ENCODE data around the gene SLC25A40. TPM values are rescaled to one million over a fixed set of nuclear protein-coding genes. Genes with fewer than 3 reads are reported as not detected.

The SLC25A40 gene
- total RNA-seq, 2 donors from 2014 or later: 13.8 to 20.2 TPM

DNA sequence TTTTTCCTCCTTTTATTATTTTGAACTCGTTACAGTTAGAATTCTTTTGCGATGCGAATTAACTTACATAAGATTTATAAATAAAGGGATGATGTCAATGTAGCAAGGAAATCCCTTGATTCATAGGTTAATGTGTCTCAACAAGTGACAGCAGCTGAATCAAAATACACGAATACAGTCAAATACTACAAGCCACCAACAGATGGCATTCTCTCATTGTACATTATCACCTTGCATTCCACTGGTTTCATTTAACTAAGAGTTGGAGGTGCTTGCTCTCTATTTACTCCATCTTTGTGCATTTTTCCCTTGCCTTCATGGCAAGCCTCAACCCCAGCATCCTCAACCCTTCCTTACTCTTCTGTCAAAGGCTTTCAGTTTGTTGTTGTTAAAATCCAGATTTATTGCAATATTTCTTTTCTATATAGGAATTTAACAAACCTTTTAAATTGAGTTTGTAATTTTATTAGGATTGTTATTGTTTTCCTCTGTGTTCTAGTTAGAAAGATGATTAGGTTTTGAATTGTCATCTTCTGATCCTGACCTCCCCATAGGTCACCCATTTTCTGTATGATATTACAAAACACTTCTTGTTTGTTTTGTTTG lies 78.3 kb downstream of the SLC25A40 start:
- H3K9me3 ChIP-seq (ENCODE audit: control insufficient read depth, low read length, poor library complexity, severe bottlenecking): no peaks in the 10 kb centered on the region
- H3K36me3 Mint-ChIP-seq (ENCODE audit: low read depth): no peaks in the 10 kb centered on the region
- H3K27ac Mint-ChIP-seq: no peak overlapping the region
- DNase-seq (no peak), ATAC-seq (peak; percentile 66)
- H3K4me1 Mint-ChIP-seq: peaks cover 2% of the 10 kb centered on the region
- H3K27me3 Mint-ChIP-seq: peaks cover 29% of the 10 kb centered on the region
- H3K4me3 Mint-ChIP-seq: no peak overlapping the region

DNA sequence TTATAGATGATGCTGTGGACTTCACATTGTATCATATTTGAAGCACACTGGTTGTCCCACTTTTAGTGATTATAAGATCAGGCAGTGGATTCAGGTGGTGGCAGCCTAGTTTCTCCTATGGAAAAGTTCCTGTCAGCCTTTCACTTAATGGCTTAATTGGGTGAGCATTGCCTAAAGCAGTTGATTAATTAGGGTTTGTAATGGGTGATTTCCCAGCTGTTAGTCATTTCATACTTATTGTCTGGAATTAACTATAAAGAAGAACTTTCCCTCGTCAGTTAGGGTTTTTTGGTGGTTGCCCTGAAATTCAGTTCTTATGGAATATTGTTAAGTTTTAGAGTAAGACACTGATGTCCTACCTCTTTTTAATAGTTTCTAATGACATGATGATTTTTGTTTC lies 78.8 kb downstream of the SLC25A40 start:
- peaks cover 34% of the 10 kb centered on the region for H3K27me3 Mint-ChIP-seq
- no peaks in the 10 kb centered on the region for H3K9me3 ChIP-seq (ENCODE audit: control insufficient read depth, low read length, poor library complexity, severe bottlenecking)
- H3K27ac Mint-ChIP-seq: no peak overlapping the region
- no peak overlapping the region for H3K4me3 Mint-ChIP-seq
- peaks cover 2% of the 10 kb centered on the region for H3K4me1 Mint-ChIP-seq
- ATAC-seq (no peak), DNase-seq (no peak)
- no peaks in the 10 kb centered on the region for H3K36me3 Mint-ChIP-seq (ENCODE audit: low read depth)

DNA sequence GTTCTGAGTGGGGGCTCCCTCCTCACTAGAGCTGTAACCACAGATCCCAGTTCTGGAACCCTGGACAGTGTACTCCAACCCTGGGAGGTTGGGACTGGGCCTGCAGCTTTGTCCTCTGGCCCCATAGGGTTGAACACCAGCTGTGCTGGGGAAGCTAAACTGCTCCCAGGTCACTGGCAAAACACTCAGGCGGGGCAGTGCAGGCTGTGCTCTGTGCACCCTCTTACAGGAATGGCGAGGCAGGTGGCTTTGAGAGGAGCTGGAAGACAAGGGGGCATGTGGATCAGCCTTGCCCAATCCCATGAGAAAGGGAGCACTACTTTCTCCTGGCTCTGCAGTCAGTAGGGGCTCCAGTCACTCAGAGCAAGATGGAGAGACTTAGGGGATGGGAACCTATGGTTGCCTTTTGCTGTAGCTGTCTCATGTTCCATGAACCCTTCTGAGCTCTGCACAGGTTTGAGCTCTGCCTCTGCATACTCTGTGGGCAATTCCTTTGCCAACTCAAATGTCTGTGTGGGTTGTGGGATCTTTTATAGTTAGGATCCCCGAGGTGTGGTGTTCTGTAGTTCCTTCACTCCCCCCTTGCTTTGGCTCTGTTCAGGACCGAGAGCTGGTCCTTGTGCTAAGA lies 90.7 kb downstream of the SLC25A40 start:
- Mint-ChIP-seq H3K36me3 (ENCODE audit: low read depth) (peaks cover 2% of the 10 kb centered on the region), H3K4me1 (peaks cover 2% of the 10 kb centered on the region), H3K27ac (no peak overlapping the region), H3K27me3 (peaks cover 11% of the 10 kb centered on the region), H3K4me3 (no peak overlapping the region)
- H3K9me3 ChIP-seq (ENCODE audit: control insufficient read depth, low read length, poor library complexity, severe bottlenecking): no peaks in the 10 kb centered on the region
- DNase-seq (no peak), ATAC-seq (no peak)

DNA sequence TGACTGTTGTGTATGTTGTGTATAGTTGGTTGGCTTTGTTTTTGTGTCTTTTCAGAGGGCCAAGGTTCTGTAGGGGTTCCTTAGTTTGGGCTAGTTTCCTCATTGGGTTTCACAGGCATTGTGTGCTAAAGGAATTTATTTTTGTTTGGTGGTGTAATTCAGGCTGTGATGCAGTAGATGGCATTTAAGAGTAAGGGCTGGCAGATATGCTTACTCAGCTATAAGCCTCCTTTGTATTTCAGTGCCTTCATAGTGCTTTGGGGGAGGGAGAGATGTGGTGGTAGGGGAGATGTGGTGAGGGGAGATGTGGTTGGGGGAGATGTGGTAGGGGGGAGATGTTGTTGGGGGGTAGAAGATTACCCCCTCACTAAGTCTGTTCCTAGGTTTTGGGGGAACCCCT lies 91.7 kb downstream of the SLC25A40 start:
- no peak for DNase-seq
- ATAC-seq: no peak
- H3K4me3 Mint-ChIP-seq: no peak overlapping the region
- H3K9me3 ChIP-seq (ENCODE audit: control insufficient read depth, low read length, poor library complexity, severe bottlenecking): no peaks in the 10 kb centered on the region
- H3K27me3 Mint-ChIP-seq: peaks cover 10% of the 10 kb centered on the region
- H3K4me1 Mint-ChIP-seq: peaks cover 2% of the 10 kb centered on the region
- H3K27ac Mint-ChIP-seq: no peak overlapping the region
- H3K36me3 Mint-ChIP-seq (ENCODE audit: low read depth): peaks cover 5% of the 10 kb centered on the region

Other genes starting within 250 kb of the SLC25A40 start
- under 1 TPM; 0.26 to 0.37 TPM for gene RUNDC3B, start 248.0 kb downstream of the SLC25A40 start, total RNA-seq
- gene DBF4, start 133 bp upstream of the SLC25A40 start, total RNA-seq: 10 to 100 TPM; 40.8 to 56.7 TPM
- 1 to 10 TPM; 2.0 to 3.0 TPM for gene ADAM22, start 57.9 kb upstream of the SLC25A40 start, total RNA-seq

All from T-helper 17 cell (primary cell).